A673 (cell line): ENCODE data around the gene BAG5.

Experiments used
- CTCF ChIP-seq: fragments of 300-800, 200-600 bp; sonication (generic); conservative IDR thresholded peaks from 2 replicates; pipeline ENCODE4 v1.5.1; 2017; ENCODE audit warnings: low read depth, mild to moderate bottlenecking, antibody characterized with exemption, low read length, moderate library complexity, mixed read lengths
- EZH2 ChIP-seq: fragments of 200-600 bp; sonication (generic); IDR thresholded peaks from 2 replicates; pipeline ENCODE4 v1.6.1; 2017; ENCODE audit warnings: borderline replicate concordance, low read depth, mild to moderate bottlenecking, mixed read lengths, antibody characterized with exemption, low read length; ENCODE audit not compliant: poor library complexity, severe bottlenecking

GRCh38 chr14:103545219-103545914 is 17.1 kb downstream of the BAG5 start:
- TF ChIP-seq CTCF (no peak), EZH2 (no peak)
